ENCODE results near the gene ST8SIA6. TPM values are rescaled to one million over a fixed set of nuclear protein-coding genes. Genes with fewer than 3 reads are reported as not detected.

The ST8SIA6 gene
- total RNA-seq, 1 donor from 2014 or later: 1.7 TPM

DNA sequence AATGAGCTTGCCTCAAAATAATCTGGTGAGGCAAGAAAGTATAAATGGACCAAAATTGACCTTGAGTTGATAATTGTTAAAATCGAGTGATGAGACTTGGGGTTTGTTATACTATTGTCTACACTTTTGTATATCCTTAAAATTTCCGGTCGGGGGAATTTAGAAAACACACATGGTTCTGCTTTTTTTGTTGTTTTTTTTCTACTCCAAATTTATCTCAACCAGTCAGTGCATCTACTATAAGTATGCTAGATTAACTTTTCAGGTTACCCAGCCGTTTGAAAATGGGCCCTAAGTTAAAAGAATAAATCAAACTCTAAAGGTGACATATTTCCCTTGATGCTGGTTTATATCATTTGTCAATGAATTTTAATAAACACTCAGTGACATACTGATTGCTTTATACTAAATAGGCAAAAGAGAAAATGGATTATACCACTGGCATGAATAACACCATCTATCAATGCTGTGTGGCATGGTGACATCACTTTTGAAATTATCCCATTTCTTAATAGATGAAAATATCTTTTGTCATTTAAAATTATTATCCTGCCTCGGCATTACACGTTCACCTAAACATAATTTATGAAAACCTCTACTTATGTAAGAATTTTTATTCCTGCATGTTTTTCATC is 40.3 kb upstream of the ST8SIA6 start:
- DNase-seq (ENCODE audit: low spot score): no peak
- H3K4me1 Mint-ChIP-seq (ENCODE audit: unreplicated experiment): peaks cover 3% of the 10 kb centered on the region
- H3K27ac Mint-ChIP-seq (ENCODE audit: unreplicated experiment): no peak overlapping the region
- peaks cover 3% of the 10 kb centered on the region for H3K27me3 Mint-ChIP-seq (ENCODE audit: unreplicated experiment)
- TF ChIP-seq, protein P1, sequence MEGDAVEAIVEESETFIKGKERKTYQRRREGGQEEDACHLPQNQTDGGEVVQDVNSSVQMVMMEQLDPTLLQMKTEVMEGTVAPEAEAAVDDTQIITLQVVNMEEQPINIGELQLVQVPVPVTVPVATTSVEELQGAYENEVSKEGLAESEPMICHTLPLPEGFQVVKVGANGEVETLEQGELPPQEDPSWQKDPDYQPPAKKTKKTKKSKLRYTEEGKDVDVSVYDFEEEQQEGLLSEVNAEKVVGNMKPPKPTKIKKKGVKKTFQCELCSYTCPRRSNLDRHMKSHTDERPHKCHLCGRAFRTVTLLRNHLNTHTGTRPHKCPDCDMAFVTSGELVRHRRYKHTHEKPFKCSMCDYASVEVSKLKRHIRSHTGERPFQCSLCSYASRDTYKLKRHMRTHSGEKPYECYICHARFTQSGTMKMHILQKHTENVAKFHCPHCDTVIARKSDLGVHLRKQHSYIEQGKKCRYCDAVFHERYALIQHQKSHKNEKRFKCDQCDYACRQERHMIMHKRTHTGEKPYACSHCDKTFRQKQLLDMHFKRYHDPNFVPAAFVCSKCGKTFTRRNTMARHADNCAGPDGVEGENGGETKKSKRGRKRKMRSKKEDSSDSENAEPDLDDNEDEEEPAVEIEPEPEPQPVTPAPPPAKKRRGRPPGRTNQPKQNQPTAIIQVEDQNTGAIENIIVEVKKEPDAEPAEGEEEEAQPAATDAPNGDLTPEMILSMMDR (IDR thresholded peaks at IDR 0.05; ENCODE audit: unreplicated experiment): no peak
- no peaks in the 10 kb centered on the region for H3K9me3 Mint-ChIP-seq (ENCODE audit: unreplicated experiment)
- no peak overlapping the region for H3K4me3 Mint-ChIP-seq (ENCODE audit: unreplicated experiment)
- H3K36me3 Mint-ChIP-seq (ENCODE audit: low read depth, unreplicated experiment): no peaks in the 10 kb centered on the region

DNA sequence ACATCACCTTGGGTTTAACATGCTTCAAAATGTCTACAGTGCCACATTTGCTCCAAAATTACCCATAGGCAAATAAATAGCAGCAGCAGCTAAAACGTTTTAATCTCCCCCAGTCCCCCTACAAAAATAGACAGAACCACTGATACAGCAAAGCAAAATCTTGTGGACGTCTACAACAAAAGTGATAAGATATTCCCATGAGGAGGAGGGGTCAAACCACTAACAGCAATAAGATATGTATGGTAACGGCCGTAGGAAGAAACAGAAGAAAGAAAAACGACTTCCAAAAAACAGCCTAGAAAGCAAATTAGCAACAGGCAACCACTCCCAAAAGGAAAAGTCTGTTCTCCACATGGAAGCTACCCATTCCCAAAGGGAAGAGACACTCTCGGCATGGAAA is 34.5 kb upstream of the ST8SIA6 start:
- Mint-ChIP-seq H3K36me3 (ENCODE audit: low read depth, unreplicated experiment) (no peaks in the 10 kb centered on the region), H3K4me3 (ENCODE audit: unreplicated experiment) (no peak overlapping the region), H3K27me3 (ENCODE audit: unreplicated experiment) (peaks cover 4% of the 10 kb centered on the region), H3K9me3 (ENCODE audit: unreplicated experiment) (no peaks in the 10 kb centered on the region), H3K27ac (ENCODE audit: unreplicated experiment) (no peak overlapping the region), H3K4me1 (ENCODE audit: unreplicated experiment) (no peaks in the 10 kb centered on the region)
- no peak for DNase-seq (ENCODE audit: low spot score)
- TF ChIP-seq, protein P1 (IDR thresholded peaks at IDR 0.05; ENCODE audit: unreplicated experiment): no peak

DNA sequence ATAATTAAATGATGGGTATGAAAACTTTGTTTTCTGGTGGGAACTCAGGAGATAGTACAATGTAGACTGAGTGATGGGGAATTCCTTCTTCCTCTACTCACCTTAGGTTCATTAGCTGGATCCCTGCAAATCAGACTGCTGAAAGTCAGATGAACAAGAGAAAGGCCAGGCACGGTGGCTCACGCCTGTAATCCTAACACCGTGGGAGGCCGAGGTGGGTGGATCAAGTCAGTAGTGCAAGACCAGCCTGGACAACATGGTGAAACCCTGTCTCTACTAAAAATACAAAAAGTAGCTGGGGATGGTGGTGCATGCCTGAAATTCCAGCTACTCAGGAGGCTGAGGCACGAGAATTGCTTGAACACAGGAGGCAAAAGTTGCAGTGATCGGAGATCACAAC is 28.7 kb upstream of the ST8SIA6 start:
- Mint-ChIP-seq H3K27me3 (ENCODE audit: unreplicated experiment) (peaks cover 1% of the 10 kb centered on the region), H3K4me3 (ENCODE audit: unreplicated experiment) (no peak overlapping the region), H3K9me3 (ENCODE audit: unreplicated experiment) (no peaks in the 10 kb centered on the region), H3K4me1 (ENCODE audit: unreplicated experiment) (no peaks in the 10 kb centered on the region), H3K27ac (ENCODE audit: unreplicated experiment) (no peak overlapping the region), H3K36me3 (ENCODE audit: low read depth, unreplicated experiment) (no peaks in the 10 kb centered on the region)
- TF ChIP-seq, protein P1 (IDR thresholded peaks at IDR 0.05; ENCODE audit: unreplicated experiment): no peak
- no peak for DNase-seq (ENCODE audit: low spot score)

DNA sequence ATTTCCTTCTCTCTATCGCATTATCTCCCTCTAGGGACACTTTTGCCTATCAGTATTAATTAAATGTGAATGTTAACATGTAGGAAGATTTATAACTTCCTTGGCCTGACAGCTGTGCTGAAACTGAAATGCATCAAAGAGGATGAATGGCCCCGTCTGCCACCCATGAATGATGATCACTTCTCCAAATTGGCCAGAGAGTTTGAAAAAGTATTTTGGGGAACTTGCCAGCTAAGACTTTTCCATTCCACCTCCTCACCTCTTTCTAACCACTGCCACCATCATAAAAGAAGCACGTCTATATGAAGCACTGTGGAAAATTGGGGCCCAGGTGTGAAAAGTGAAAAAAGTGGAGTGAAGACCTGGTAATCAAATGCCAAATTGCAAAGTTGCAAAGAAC is 25.4 kb upstream of the ST8SIA6 start:
- Mint-ChIP-seq H3K27ac (ENCODE audit: unreplicated experiment) (no peak overlapping the region), H3K4me3 (ENCODE audit: unreplicated experiment) (no peak overlapping the region), H3K27me3 (ENCODE audit: unreplicated experiment) (no peaks in the 10 kb centered on the region), H3K4me1 (ENCODE audit: unreplicated experiment) (no peaks in the 10 kb centered on the region), H3K9me3 (ENCODE audit: unreplicated experiment) (no peaks in the 10 kb centered on the region), H3K36me3 (ENCODE audit: low read depth, unreplicated experiment) (no peaks in the 10 kb centered on the region)
- no peak for DNase-seq (ENCODE audit: low spot score)
- TF ChIP-seq, protein P1 (IDR thresholded peaks at IDR 0.05; ENCODE audit: unreplicated experiment): no peak

DNA sequence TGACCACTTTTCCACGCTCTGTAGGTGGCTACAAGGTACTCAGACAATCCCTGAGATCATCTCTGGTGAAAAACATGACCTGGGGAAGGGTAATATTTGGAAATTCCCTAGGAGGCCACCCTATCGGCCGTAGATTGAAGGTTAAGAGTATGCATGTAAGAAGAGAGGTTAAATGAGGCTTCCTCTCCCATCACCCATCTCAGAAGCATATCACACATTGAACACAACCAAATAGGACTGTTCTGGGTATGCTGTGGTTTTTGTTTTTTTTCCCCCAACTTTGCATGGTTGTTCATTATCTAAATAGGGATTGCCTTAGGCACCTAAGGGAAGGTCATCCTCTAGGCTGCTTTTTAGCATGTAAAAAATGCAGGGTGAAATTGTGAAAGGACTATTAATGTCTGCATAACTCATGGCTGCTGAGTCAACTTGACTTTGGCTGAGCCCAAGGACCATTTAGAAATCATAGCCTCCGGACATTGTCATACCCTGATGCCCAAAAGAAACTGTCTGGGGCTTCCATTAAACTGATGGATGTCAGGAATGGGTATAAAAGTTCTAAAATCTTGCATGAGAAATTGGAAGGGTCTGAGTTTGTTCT is 24.7 kb upstream of the ST8SIA6 start:
- Mint-ChIP-seq H3K36me3 (ENCODE audit: low read depth, unreplicated experiment) (no peaks in the 10 kb centered on the region), H3K9me3 (ENCODE audit: unreplicated experiment) (no peaks in the 10 kb centered on the region)

More for the DNA sequence above, 24.7 kb upstream of the ST8SIA6 start:
- no peak for DNase-seq (ENCODE audit: low spot score)
- TF ChIP-seq, protein P1 (IDR thresholded peaks at IDR 0.05; ENCODE audit: unreplicated experiment): no peak
- Mint-ChIP-seq H3K27ac (ENCODE audit: unreplicated experiment) (no peak overlapping the region), H3K4me1 (ENCODE audit: unreplicated experiment) (no peaks in the 10 kb centered on the region), H3K27me3 (ENCODE audit: unreplicated experiment) (no peaks in the 10 kb centered on the region), H3K4me3 (ENCODE audit: unreplicated experiment) (no peak overlapping the region)

Data from endothelial cell (in vitro differentiated cells).